ENCODE data around the gene UQCC2. TPM values are rescaled to one million over a fixed set of nuclear protein-coding genes. Genes with fewer than 3 reads are reported as not detected.
A peak's percentile ranks its signal among the peaks of the same experiment; 100 is the strongest.

The UQCC2 gene
- total RNA-seq, 1 donor from 2014 or later = 39.6 TPM

DNA sequence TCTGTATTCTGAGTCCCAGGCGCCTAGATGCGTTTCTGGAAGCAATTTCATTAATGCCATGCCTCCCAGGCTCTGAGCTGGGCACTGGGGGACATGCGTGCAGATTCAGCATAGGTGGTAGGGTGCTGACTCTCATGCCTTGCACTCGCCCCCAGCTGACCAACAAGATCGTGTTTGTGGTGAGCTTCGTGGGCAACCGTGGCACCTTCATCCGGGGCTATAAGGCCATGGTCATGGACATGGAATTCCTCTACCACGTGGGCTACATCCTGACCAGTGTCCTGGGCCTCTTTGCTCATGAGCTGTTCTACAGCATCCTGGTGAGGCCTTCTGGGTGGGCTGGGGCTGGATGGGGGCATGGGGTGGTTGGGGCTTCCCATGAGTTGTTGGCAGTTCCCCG, 21.6 kb downstream of the UQCC2 start:
- TF ChIP-seq, protein P1, sequence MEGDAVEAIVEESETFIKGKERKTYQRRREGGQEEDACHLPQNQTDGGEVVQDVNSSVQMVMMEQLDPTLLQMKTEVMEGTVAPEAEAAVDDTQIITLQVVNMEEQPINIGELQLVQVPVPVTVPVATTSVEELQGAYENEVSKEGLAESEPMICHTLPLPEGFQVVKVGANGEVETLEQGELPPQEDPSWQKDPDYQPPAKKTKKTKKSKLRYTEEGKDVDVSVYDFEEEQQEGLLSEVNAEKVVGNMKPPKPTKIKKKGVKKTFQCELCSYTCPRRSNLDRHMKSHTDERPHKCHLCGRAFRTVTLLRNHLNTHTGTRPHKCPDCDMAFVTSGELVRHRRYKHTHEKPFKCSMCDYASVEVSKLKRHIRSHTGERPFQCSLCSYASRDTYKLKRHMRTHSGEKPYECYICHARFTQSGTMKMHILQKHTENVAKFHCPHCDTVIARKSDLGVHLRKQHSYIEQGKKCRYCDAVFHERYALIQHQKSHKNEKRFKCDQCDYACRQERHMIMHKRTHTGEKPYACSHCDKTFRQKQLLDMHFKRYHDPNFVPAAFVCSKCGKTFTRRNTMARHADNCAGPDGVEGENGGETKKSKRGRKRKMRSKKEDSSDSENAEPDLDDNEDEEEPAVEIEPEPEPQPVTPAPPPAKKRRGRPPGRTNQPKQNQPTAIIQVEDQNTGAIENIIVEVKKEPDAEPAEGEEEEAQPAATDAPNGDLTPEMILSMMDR (IDR thresholded peaks at IDR 0.05) = no peak
- Histone ChIP-seq H3K36me3 (peaks cover 99% of the 10 kb centered on the region), H3K4me3 (no peak overlapping the region), H3K4me1 (peaks cover 33% of the 10 kb centered on the region), H3K27ac (no peak overlapping the region), H3K9me3 (no peaks in the 10 kb centered on the region), H3K27me3 (ENCODE audit: low read depth) (no peaks in the 10 kb centered on the region)
- DNase-seq (no peak), ATAC-seq (no peak)
- intact Hi-C loops (cut with DNase I) = loop anchor here (10.0 kb wide), 1 partner anchor 105 kb away; the partner anchor contains the start of gene BAK1

DNA sequence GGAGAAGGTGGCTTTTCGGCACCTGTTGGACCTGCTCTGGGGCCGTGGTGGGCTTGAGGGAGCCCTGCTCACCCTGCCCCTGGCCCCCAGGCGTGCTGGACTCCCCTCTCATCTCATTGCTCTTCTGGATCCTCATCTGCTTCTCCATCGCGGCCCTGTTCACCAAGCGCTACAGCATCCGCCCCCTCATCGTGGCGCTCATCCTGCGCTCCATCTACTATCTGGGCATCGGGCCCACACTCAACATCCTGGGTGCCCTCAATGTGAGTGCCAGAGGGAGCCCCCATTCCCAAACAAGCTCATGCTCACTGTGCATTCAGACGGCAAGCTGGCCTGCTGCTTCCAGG, 22.4 kb downstream of the UQCC2 start:
- Histone ChIP-seq H3K36me3 (peaks cover 100% of the 10 kb centered on the region), H3K4me3 (no peak overlapping the region), H3K27me3 (ENCODE audit: low read depth) (no peaks in the 10 kb centered on the region), H3K27ac (no peak overlapping the region), H3K9me3 (no peaks in the 10 kb centered on the region), H3K4me1 (peaks cover 25% of the 10 kb centered on the region)
- TF ChIP-seq, protein P1 (IDR thresholded peaks at IDR 0.05) = no peak
- peak; percentile 17 for DNase-seq
- no peak for ATAC-seq
- intact Hi-C loops (cut with DNase I) = no loop called here

DNA sequence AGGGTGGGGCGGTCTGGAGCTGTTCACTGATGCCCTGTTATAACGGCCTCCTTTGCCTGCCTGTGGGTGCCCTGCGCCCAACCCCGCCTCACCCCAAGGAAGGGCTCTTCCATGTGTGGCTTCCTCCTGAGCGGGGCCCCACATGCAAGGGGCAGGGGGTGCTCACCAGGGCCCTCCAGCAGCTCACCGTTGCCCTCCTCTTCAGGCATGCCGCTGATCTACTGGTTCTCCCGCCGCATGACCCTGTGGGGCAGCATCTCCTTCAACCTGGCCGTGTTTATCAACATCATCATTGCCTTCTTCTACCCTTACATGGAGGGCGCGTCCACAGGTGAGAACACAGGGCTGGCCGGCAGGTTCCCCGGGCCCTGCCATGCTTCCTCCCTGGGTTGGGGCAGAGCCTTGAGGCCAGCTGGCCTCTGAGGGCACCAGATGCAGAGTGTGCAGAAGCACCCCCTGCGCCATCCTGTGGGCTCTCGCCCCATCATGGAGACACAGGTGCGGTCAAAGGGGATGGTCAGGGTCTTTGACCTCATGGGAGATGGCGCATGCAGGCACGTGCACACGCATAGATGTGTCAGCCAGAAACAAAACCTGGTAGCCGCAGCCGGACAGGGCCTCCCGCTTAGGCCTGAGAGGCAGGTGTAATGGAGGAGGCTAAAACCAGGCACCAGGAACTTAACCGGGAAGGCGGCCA, 22.9 kb downstream of the UQCC2 start:
- peak; percentile 42 for DNase-seq
- H3K9me3 ChIP-seq = no peaks in the 10 kb centered on the region
- TF ChIP-seq, protein P1 (IDR thresholded peaks at IDR 0.05) = no peak
- peaks cover 100% of the 10 kb centered on the region for H3K36me3 ChIP-seq
- peaks cover 20% of the 10 kb centered on the region for H3K4me1 ChIP-seq
- H3K27me3 ChIP-seq (ENCODE audit: low read depth) = no peaks in the 10 kb centered on the region
- H3K27ac ChIP-seq = no peak overlapping the region
- H3K4me3 ChIP-seq = no peak overlapping the region
- ATAC-seq = no peak
- intact Hi-C loops (cut with DNase I) = no loop called here

DNA sequence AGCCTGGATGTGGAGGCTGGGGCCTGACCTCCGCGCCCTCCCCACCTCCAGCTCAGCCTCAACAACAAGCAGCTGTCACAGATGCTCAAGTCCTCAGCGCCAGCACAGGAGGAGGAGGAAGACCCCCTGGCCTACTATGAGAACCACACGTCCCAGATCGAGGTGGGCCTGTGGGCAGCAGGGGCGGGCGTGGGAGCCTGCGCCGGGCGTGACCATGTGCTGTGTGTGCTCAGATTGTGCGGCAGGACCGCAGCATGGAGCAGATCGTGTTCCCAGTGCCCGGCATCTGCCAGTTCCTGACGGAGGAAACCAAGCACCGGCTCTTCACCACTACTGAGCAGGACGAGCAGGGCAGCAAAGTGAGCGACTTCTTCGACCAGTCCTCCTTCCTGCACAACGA, 23.5 kb downstream of the UQCC2 start:
- Histone ChIP-seq H3K9me3 (no peaks in the 10 kb centered on the region), H3K36me3 (peaks cover 100% of the 10 kb centered on the region), H3K27me3 (ENCODE audit: low read depth) (no peaks in the 10 kb centered on the region), H3K27ac (no peak overlapping the region), H3K4me1 (peaks cover 14% of the 10 kb centered on the region), H3K4me3 (no peak overlapping the region)
- TF ChIP-seq, protein P1 (IDR thresholded peaks at IDR 0.05) = no peak
- DNase-seq (no peak), ATAC-seq (no peak)
- intact Hi-C loops (cut with DNase I) = no loop called here

DNA sequence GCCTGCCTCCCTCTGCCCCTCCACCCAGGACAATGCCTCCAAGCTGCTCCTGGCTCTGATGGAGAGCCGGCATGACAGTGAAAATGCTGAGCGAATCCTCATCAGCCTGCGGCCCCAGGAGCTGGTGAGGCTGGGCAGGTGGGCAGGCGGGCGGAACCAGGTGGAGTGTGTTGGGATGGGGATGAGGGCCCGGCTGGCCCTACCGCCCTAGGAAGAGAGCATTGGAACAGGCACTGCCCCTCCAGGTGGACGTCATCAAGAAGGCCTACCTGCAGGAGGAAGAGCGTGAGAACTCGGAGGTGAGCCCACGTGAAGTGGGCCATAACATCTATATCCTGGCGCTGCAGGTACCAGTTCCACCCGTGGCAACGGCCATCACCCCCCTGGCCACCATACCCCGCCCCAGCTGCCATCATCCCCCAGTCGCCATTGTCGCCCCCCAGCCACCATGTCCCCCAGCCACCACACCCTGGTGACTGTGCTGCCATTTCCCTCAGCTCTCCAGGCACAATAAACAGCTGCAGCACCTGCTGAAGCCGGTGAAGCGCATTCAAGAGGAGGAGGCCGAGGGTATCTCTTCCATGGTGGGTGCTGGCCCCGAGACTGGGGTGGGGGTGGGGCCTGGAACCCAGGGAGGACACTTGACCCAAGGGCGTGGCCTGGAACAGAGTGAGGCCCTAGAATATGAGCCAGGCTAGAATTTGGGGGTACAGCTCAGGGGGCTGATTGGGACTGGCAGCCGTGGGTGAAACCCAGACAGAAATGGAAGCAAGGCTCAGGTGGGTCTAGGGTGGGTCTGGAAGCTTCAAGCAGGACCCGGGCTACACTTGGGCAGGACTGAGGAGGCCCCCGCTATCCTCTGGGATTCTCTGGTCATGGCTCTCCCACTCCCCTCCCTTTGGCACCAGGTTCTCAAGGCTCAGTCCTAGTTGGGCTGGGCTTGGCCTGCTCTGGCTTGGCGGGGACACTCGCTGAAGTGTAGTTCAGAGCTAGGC, 24.2 kb downstream of the UQCC2 start:
- no peak overlapping the region for H3K27ac ChIP-seq
- DNase-seq = no peak
- no peak for ATAC-seq
- no peak overlapping the region for H3K4me3 ChIP-seq
- intact Hi-C loops (cut with DNase I) = no loop called here
- TF ChIP-seq, protein P1 (IDR thresholded peaks at IDR 0.05) = no peak
- H3K27me3 ChIP-seq (ENCODE audit: low read depth) = no peaks in the 10 kb centered on the region
- no peaks in the 10 kb centered on the region for H3K9me3 ChIP-seq
- peaks cover 7% of the 10 kb centered on the region for H3K4me1 ChIP-seq
- H3K36me3 ChIP-seq = peaks cover 100% of the 10 kb centered on the region

Data from lower lobe of right lung (tissue), 2 donors.